ENCODE measurements around the gene TOP1. TPM values are rescaled to one million over a fixed set of nuclear protein-coding genes. Genes with fewer than 3 reads are reported as not detected.
A peak's percentile ranks its signal among the peaks of the same experiment; 100 is the strongest.

The TOP1 gene
- total and polyA plus RNA-seq, 2 of the 4 experiments (the other 2 are of a cell fraction), result 14.0 to 21.5 TPM

GRCh38 chr20:41172296-41173140 lies 143.9 kb downstream of the TOP1 start:
- 48% methylated on average over 6 of the region's 18 CpGs; no CpG with 5 or more reads in 1 of the 2 experiments for WGBS, 2 experiments (ENCODE audit: extremely low coverage in 2 of 2, insufficient read length in 1 of 2)
- H4K8ac ChIP-seq (ENCODE audit: low read depth in 2 of 2, low read length in 2 of 2), result peak overlapping the region in 1 of 2 experiments; percentile 17; a peak in 1 of 4 replicates
- in situ Hi-C loops (cut with MboI; ENCODE audit: low sequenced_read_pairs), result loop anchor here (25.0 kb wide), 1 partner anchor 440 kb away; the partner anchor contains the start of gene CHD6
- H3K27ac ChIP-seq (ENCODE audit: insufficient read depth, low read length), result peak overlapping the region; percentile 55; the same call in 1 of the 2 replicates
- DNase-seq, result no peak
- no peak overlapping the region for H3K4me3 ChIP-seq (ENCODE audit: insufficient read depth, low read depth, low read length)
- ChIA-PET CTCF (interaction anchor here (0.5 to 1.9 kb wide), 17 partner anchors 15 to 398 kb away, joined by 3 to 12 read pairs (median 5); partner anchors contain the start of gene LPIN3), POLR2A (ENCODE audit: unreplicated experiment) (no interaction called here)
- peaks cover 19% of the 10 kb centered on the region for H3K9me1 ChIP-seq (ENCODE audit: insufficient read depth, low read length)
- peaks cover 28% of the 10 kb centered on the region for H4K20me1 ChIP-seq (ENCODE audit: insufficient read depth, low read length)
- H3K36me3 ChIP-seq (ENCODE audit: control insufficient read depth, insufficient read depth, low read length), result peaks cover 81% of the 10 kb centered on the region
- no peaks in the 10 kb centered on the region for H3K9me3 ChIP-seq (ENCODE audit: control insufficient read depth, insufficient read depth, low read length)
- H4K91ac ChIP-seq (ENCODE audit: insufficient read depth, low read depth, low read length), result no peak overlapping the region
- H3K18ac ChIP-seq (ENCODE audit: low read depth, low read length), result no peak overlapping the region; the same call in 1 of the 2 replicates
- BruUV-seq (replicated peaks), result no TSS peak
- H3K14ac ChIP-seq (replicated peaks; ENCODE audit: low read depth, low read length), result no peak overlapping the region
- peak overlapping the region; percentile 24 for H3K4ac ChIP-seq (ENCODE audit: low read depth, low read length)
- peak; percentile 5 for ATAC-seq (ENCODE audit: low read depth)
- H3K56ac ChIP-seq (ENCODE audit: extremely low read depth, insufficient read depth, low read length), result no peak overlapping the region
- no peak overlapping the region for H2BK15ac ChIP-seq (ENCODE audit: low read depth, low read length)
- no peak overlapping the region for H2BK20ac ChIP-seq (ENCODE audit: low read depth, low read length)
- H3K4me2 ChIP-seq (ENCODE audit: low read depth, low read length), result no peak overlapping the region; the same call in 1 of the 2 replicates
- no peak overlapping the region for H2AK9ac ChIP-seq (replicated peaks; ENCODE audit: low read depth, low read length, poor library complexity)
- peaks cover 29% of the 10 kb centered on the region for H3K4me1 ChIP-seq (ENCODE audit: control insufficient read depth, insufficient read depth, low read length)
- no peak overlapping the region for H2BK120ac ChIP-seq (ENCODE audit: low read depth, low read length)
- no peak overlapping the region for H3K23ac ChIP-seq (ENCODE audit: low read depth, low read length)
- no peak overlapping the region for H2AFZ ChIP-seq (replicated peaks; ENCODE audit: low read length, poor library complexity)
- H4K5ac ChIP-seq (ENCODE audit: low read depth, low read length), result no peak overlapping the region
- H3K79me1 ChIP-seq (ENCODE audit: low read depth in 1 of 2, low read length in 2 of 2), result peaks cover 19 to 78% of the 10 kb centered on the region in 2 experiments; a peak in 3 of 4 replicates
- peak overlapping the region; percentile 18; the same call in 1 of the 2 replicates for H2AK5ac ChIP-seq (ENCODE audit: low read depth, low read length)
- H3K9ac ChIP-seq (ENCODE audit: low read depth, low read length), result no peak overlapping the region
- TF ChIP-seq NFE2L2 (IDR thresholded peaks at IDR 0.05; ENCODE audit: low read depth, low read length) (no peak), MAFK (IDR thresholded peaks at IDR 0.05; ENCODE audit: low read depth, low read length) (no peak), POLR2A (IDR thresholded peaks at IDR 0.05; ENCODE audit: low read depth, low read length) (no peak), FOS (IDR thresholded peaks at IDR 0.05; ENCODE audit: low read depth, low read length) (no peak), BHLHE40 (IDR thresholded peaks at IDR 0.05; ENCODE audit: low read depth, low read length) (no peak), RAD21 (IDR thresholded peaks at IDR 0.05; ENCODE audit: low read length) (no peak), MXI1 (IDR thresholded peaks at IDR 0.05; ENCODE audit: borderline replicate concordance, low read depth, low read length) (no peak)
- TF ChIP-seq, protein P1, sequence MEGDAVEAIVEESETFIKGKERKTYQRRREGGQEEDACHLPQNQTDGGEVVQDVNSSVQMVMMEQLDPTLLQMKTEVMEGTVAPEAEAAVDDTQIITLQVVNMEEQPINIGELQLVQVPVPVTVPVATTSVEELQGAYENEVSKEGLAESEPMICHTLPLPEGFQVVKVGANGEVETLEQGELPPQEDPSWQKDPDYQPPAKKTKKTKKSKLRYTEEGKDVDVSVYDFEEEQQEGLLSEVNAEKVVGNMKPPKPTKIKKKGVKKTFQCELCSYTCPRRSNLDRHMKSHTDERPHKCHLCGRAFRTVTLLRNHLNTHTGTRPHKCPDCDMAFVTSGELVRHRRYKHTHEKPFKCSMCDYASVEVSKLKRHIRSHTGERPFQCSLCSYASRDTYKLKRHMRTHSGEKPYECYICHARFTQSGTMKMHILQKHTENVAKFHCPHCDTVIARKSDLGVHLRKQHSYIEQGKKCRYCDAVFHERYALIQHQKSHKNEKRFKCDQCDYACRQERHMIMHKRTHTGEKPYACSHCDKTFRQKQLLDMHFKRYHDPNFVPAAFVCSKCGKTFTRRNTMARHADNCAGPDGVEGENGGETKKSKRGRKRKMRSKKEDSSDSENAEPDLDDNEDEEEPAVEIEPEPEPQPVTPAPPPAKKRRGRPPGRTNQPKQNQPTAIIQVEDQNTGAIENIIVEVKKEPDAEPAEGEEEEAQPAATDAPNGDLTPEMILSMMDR (conservative IDR thresholded peaks at IDR 0.05; ENCODE audit: low read depth, low read length), result no peak
- TF ChIP-seq, protein P2, sequence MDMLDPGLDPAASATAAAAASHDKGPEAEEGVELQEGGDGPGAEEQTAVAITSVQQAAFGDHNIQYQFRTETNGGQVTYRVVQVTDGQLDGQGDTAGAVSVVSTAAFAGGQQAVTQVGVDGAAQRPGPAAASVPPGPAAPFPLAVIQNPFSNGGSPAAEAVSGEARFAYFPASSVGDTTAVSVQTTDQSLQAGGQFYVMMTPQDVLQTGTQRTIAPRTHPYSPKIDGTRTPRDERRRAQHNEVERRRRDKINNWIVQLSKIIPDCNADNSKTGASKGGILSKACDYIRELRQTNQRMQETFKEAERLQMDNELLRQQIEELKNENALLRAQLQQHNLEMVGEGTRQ (IDR thresholded peaks at IDR 0.05; ENCODE audit: low read depth, low read length), result no peak
- dilution Hi-C loops (cut with HindIII; ENCODE audit: low sequenced_read_pairs, unreplicated experiment), result no loop called here
- H3K27me3 ChIP-seq (ENCODE audit: control insufficient read depth, insufficient read depth, low read length), result no peaks in the 10 kb centered on the region
- intact Hi-C loops (cut with micrococcal nuclease), result loop anchor here (1.0 to 10.0 kb wide), 6 partner anchors 60 to 522 kb away; partner anchors contain the start of gene LPIN3
- H2BK5ac ChIP-seq (ENCODE audit: low read depth, low read length, poor library complexity, severe bottlenecking), result peak overlapping the region; percentile 6
